DMS153 treated with DMSO at 0.1 percent for 48 hours (cell line): ENCODE results near the gene S100A6.
A peak's percentile ranks its signal among the peaks of the same experiment; 100 is the strongest.
"Not testable (repeated sequence)": the region's sequence is repeated elsewhere in the genome, so short reads cannot be mapped to it uniquely, and the experiment has no call there.

Source experiments
- DNase-seq: peaks from one replicate; lab custom pipeline; 2025; ENCODE audit not compliant: unreplicated experiment; lab: John Stamatoyannopoulos, UW

The S100A6 gene

DNA sequence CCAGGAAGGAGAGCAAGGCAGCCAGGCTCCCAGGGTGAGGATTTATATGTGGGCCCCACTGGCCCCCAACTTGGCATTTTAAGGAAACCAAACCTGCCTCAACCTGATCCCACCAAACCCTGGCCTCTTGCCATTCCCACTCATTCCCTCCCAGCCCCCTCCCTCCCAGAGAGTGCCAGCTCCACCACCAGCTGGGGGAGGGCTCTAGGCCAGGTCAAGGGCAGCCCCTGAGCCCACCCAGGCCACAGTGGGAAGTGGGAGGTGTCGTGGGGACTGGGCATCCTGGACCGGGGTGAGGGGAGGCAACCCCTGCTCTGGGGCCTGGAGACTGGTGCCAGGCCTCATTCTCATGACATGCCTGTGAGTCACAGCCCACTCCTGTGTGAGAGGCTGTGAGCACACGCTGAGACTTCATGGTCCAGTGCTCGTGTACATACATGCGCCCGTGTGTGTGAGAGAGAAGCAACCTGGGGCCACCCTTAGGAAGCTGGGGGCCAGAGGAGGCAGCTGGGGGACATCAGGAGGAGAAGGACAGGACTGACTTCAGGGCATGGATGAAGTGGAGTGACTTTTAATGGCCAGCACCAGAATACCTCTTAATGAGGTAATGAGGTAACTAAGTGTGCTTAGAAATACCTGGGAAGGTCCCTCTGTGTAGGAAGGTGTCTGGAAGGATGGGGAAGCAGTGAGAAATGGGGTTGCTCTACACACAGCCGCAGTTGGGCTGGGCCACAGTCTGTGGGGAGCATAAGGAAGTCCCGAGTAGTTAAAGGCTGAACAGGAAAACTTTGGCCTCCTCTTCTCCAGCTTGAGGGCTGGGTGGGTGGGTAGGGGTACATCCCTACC is 30.0 kb upstream of the S100A6 start, which contains the start of gene S100A2:
Gene S100A2, minus strand, starts transcription at position 316 of the 846 bp plus-strand sequence. CDS start 1,967 bp downstream, outside the sequence.
- DNase-seq: peak; percentile 47

DNA sequence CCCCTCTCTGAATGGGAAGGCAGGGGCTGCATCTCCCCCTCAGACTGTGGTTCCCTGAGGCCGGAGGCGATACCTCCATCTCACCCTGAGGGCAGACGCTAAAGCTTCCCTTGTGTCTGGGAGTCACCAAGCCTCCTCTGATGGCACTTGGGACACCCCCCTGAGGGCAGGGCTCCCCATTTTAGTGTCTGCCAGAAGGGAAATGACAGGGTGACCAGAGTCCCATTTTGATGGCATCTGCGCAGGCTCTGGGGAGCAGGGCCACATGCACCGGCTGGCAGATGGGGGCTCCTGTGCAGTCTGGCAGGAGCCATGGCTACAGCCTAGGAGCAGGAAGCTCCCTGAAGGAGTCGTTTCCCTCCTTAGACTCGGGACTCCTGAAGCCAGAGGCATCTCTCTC is 28.2 kb upstream of the S100A6 start:
- DNase-seq: no peak

DNA sequence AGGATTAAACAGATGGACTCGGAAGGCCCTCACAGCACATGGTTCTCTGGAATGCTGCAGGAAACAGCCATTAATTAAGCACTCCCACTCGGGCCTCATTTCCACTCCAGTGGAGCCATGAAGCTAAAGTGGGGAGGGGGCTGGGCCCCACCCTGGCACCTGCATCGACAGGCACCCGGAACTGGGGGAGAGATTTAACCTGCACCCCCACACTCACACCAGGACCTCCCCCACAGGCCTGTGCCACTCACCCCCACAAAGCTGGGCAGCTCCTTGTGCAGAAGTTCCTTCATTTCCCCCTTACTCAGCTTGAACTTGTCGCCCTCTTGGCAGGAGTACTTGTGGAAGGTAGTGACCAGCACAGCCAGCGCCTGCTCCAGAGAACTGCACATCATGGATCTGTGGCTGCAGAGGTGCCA is 27.7 kb upstream of the S100A6 start:
- DNase-seq: no peak

DNA sequence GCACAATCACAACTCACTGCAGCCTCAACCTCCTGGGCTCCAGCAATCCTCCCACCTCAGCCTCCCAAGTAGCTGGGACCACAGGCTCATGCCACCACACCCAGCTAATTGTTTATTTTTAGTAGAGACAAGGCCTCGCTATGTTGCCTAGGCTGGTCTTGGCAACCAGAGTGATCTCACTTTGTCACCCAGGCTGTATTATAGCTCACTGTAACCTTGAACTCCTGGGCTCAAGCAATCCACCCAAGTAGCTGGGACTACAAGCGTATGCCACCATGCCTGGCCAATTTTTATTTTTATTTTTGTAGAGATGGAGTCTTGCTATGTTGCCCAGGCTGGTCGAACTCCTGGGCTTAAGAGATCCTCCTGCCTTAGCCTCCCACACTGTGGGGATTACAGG is 26.2 kb upstream of the S100A6 start:
- DNase-seq: not testable (repeated sequence)

DNA sequence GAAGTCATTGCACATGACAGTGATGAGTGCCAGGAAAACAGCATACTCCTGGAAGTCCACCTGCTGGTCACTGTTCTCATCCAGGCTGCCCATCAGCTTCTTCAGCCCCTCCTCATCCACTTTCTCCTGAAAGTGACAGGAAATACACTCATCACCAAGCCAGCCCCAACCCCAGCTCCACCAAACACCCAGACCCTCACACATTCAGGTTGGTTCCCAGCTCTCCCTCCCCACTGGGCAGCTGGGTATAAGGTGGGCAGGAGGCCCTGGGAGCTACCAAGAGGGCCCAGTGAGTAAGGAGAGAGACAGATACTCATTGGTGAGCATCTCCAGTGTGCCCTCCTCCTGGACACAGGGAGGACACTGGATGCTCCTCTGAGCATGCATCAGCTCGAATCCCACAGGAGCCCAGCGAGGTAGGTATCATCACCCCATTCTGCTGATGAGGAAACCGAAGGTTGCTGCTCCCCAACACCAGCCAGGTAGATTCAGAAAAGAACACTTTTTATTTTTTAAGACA is 25.7 kb upstream of the S100A6 start:
- DNase-seq: no peak

DNA sequence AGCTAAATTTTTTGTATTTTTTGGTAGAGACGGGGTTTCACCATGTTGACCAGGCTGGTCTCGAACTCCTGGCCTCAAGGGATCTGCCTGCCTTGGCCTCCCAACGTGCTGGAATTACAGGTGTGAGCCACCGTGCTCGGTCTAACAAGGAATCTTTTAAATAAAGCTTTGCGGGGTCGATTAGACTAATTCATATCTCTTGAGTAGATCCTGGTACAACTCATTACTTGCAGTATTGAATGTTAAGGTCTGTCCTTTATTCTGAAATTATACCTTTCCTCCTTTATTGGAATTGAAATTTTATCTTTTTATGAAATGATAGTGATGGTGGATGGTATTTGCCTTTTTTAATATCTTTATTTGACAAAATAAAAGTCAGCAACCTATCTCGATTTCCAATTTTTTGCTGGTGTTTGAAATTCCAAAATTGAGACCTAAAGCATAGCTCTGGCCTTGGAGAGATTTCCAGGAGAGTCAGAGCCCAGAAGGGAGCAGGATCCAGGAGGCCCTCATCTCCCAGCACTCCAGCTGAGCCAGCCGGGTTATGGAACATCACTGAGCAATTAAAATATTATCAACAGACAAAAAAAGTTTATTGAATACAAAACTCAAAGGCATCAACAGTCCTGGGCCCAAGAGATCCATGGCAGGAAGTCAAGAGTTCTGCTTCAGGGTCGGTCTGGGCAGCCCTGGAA is 25.1 kb upstream of the S100A6 start:
- no peak for DNase-seq

DNA sequence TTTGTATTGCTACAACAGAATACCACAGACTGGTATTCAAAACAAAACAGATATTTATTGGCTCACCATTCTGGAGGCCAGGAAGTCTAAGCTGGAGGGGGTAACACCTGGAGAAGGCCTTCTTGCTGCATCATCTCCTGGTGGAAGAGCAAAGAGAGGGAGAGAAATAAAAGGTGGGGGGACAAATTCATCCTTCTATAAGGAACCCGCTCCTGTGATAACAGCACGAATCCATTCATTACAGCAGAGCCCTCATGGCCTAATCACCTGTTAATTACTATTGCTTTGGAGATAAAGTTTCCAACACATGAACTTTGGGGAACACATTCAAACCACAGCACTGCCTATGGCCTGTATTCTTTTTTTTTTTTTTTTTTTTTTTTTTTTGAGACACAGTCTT is 24.4 kb upstream of the S100A6 start:
- no peak for DNase-seq

DNA sequence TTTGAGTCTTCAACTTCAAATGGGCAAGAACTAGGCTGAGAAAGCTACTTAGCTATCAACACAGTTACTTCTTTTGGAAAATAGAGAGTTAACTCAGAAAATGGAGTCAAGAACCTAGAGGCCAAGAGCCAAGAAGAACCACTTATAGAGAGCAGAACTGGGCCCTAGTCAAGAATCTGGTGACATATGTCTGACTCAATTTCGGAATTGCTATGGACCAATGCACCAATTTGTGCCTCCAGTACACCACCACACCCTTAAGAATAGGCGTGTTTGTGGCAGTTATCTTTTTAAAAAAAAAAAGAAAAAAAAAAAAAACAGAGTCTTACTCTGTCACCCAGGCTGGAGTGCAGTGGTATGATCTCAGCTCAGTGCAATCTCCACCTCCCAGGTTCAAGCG is 22.1 kb upstream of the S100A6 start:
- DNase-seq: no peak

DNA sequence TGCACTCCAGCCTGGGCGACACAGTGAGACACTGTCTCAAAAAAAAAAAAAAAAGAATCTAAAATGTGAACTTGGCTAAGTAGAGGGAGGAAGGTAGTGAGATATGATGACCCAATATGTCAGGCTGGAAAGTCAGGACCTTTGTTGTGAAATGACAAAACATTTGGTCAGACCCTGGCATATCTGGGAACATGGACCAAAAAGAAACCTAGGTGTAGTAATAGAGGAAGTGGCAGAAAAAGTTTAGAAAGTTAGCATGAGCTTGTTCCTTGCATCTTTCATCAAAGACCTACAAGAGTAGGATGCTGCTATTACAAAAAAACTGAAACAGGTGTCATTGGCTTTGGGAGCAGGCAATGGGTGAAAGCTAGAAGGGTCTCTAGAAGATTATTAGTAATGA is 20.6 kb upstream of the S100A6 start:
- no peak for DNase-seq

DNA sequence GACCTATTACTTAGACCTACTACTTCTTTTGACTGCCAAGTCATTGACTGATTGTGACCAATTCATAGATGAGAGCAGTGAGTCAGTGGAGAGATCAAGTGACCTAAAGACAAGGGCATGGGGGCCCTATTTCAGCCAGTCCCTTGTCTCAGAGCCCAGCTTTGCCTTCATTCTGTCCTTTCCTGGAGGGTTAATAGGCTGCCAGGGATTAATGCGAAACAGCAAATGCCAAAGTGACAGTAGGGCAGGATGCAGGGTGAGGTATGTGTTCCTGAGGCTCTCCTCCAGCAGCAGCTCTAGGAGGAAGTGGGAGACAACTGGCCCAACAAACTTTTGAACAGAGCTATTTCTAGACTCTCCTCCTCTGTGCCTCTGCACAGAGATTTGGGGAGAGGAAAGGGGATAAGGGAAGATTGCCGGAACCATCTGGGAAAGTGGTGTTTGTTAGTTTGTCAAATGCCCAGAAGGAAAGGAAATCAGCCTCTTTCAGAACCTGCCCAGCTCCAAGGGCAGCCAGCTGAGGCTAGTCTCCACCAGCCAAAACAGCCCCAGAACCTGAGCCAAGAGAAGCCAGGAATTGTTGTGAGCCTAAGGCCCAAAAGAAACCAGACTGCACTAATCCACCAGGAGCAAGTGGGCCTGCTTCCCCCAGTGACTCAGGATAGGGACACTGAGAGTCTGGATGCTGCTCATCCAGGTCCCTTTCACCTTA is 18.2 kb upstream of the S100A6 start:
- no peak for DNase-seq

DNA sequence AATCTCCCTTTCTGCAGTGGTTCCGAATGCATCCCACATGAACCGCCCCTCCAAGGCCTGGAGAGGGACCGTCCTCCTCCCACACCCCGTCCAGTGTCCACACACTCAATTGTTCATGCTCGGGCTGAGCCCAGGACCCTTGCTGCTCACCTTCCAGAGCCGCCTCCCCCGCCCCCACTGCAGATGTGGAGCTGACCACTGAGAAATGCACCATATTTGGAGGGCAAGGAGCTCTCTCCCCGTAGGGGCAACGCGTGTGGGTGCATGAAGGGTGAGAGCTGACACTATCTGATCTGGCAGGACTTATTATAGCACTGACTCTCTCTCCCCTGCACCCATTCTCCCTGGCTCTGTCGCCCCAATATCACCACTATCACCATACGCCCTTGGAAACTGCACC is 17.3 kb upstream of the S100A6 start:
- DNase-seq: no peak

DNA sequence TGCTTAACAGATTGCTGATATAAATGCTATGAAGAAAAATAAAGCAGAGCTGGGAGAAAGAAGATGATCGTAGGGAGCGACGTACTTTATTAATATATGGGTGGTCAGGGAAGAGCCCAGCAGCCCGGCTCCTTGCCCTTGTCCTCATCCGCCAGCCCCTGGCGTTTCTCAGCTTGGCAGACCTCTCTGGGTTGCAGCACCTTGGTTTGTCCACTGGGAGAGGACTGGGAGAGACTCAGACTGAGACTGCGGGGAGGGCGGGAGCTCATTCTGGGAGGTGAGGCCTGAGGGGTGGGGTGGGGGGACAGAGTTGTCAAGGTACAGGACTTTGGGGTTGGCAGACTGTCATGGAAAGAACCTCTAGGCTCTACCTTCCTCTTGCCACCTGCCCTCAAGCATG is 16.5 kb upstream of the S100A6 start:
- DNase-seq: no peak

DNA sequence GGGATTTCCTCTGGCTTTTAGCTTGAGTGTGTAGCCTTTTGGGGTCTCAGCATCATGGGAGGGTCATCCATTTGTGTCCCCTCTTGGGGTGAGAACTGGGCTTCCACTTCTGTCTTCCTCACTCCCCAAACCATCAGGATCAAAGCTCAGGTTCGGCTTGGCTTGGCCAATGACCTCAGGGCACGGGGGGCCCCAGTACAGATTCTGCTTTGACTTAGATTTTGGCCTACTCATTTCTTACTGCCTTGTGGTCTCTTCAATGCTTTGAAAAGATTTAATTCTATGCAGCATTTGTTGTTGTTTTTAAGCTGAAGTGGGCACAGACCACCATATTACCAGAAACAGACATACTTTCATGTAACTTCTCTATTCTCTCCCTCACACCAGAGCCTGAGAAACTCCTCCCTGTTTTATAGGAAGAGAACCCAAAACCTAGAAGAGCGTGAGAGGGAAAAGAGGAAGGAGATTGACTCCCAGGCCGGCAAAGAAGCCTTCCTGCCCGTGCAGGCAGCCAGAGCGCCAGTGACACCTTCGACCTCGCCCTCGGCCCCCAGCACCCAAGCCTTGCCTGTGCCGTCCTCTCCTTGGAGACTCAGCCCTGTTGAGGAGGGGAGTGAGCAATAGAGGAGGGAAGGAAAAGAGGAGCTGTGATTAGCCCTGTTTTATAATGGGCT is 15.2 kb upstream of the S100A6 start:
- DNase-seq: no peak

DNA sequence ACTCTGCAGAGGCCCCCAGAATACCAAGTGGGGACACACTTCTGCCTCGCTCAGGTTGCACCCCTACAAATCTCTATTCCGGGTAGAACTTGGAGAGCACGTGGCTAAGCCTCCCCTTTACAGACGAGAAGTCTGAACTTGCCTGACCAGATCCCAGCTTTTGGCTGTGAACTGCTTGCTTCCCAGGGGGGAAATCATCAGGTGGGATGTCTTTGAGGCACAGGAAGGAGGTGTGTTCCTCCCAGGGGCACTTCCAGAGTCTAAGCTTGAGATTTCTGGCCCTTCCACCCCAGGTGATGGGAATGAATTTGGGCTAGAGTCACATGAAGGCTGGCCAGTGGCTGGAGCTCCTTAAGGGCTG is 14.6 kb upstream of the S100A6 start:
- DNase-seq: no peak

DNA sequence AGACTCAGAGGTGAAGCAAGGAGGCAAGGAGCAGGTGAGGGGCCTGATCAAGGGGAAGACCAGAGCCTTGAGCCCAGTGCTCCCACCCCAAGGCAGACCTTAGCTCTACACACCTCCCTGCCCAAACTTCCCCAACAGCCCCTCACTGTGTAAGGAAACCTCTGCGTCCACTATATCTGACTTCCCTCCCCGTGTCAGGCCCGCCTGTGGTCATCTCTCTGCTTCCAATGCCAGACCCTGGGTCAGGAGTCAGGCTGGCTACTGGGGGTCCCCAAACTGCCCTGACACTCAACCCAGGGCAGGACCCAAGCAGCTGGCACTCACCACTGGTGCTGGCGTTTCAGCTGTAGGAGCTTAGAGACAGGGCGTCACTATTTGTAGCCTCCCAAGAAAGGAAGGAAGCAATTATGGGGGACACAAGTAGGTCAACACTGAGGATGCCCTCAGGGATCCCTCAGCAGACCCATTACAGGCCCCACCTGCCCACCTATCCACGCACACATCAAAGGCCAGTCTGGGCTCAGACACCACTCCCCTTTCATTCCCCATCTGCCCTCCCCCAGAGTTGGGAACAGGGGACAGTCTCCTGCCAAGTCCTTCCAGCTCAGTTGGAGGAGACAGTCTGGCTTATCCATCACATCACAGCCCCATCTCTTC is 14.1 kb upstream of the S100A6 start:
- DNase-seq: no peak

DNA sequence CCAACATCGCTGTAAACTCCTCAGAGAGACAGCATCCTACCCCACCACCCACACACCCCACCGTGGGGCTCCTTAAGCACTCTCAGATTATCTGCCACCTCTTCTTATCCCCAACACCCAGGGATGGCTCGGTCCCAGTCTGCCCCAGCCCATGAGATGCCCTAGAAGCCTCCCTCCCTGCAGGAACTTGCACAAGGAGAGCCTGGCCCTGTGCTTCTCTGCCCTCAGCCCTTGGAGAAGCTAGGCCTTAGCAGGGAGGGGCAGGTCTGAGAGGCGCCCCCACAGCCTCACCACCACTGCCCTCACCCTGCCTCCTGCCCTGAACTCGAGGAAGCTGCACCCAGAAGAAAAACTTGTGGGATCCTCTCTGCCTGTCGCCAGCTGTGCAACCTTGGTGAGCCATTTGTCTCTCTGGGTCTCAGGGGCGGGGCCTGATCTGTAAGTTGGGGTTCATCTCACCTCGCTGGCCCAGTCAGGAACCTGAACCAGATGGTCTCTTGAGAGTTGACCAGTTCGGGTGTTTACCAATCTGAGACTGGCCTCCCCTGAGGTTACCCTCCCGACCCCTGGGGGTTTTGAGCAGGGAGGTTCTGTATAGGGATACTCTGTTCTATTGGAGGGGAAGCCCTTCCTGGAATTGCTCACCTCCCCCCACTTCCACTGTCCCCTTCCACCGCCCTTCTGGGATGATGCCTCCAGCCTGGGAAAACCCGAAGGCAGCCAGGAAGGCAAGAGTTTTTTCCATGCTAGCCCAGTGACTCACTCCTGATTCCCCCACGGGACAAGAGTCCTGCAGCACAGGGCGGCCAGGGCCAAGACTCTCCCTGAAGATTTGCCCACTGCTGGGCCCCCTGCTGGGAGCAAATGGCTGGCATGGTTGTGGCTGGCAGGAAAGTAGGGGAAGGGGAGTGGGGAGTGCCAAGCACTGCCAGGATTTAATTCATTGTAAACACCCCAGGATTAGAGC is 13.2 kb upstream of the S100A6 start, which contains the start of gene S100A3:
Gene S100A3, minus strand, starts transcription at position 537 of the 967 bp plus-strand sequence. CDS start 773 bp downstream, outside the sequence.
- no peak for DNase-seq

DNA sequence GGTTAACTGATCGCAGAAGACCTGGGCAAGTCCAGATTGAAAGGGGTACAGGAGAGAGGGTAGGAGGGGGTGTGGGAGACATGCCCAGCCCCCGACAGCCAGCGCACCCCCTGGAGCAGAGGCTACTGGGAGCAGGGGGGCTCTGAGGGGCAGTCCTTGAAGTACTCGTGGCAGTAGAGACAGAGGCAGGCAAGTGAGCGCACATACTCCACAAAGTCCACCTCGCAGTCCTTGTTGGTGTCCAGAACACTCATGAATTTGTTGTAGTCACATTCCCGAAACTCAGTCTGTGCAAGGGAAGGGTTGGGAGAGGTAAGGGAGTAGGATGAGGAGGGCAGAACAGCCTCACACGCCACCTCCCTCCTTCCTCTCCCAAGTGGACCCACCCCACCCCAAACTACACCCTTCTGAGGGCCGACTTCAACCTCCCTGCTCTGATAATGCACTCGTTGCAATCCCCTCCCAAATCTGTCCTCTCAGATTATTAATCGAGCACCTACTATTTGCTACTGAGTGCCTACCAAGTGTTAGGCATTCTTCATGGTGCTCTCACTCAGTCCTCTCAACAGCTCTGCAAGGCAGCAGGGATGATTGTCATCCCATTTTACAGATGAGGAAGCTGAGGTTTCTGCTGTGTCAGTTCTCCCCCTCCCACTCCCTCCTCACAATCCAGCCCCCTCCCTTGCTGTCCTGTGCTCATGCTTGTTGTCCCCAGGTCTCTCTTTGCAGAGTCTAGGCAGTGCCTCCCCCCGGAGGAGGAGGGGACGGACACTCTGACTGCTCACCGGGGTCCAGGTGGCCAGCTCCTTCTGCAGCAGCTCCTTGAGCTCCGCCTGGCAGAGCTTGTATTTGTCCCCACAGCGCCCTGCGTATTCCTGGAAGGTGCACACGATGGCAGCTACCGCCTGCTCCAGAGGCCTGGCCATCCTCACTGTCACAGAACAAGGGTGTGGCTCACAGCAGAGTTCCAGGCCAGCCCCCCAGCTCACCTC is 12.1 kb upstream of the S100A6 start:
- no peak for DNase-seq
